Activated CD4-positive, CD25-positive, alpha-beta regulatory T cell treated with anti-CD3 and anti-CD28 coated beads, Interleukin-2, amount 50 U/mL, for 16 hours (primary cell): ENCODE data around the gene POMGNT1.

Experiments used
- DNase-seq: peaks from one replicate; pipeline ENCODE4 v3.0.0-alpha.2; 2020; ENCODE audit warnings: low read depth, low spot score

POMGNT1 gene

GRCh38 chr1:46183079-46183847, 15.0 kb downstream of the POMGNT1 start:
- no peak for DNase-seq

- no peak for DNase-seq
These were observed 16.6 kb downstream of the POMGNT1 start for GRCh38 chr1:46181343-46182260.

- DNase-seq = no peak
These were observed 18.1 kb downstream of the POMGNT1 start for GRCh38 chr1:46180082-46180616.

- DNase-seq = peak; percentile 42
These were observed 18.8 kb downstream of the POMGNT1 start for GRCh38 chr1:46179138-46180081.

GRCh38 chr1:46176211-46176865, 21.9 kb downstream of the POMGNT1 start, which contains the start of gene P3R3URF:
TSS of gene P3R3URF (minus strand) at chr1:46176488. CDS start at chr1:46176471, 17 bp downstream.
- DNase-seq = no peak

GRCh38 chr1:46175243-46175642, 23.0 kb downstream of the POMGNT1 start:
- no peak for DNase-seq

GRCh38 chr1:46174448-46175231, 23.6 kb downstream of the POMGNT1 start, which contains the start of gene TSPAN1:
TSS of gene TSPAN1 (plus strand) at chr1:46175087. CDS start at chr1:46181108, 6,021 bp downstream.
- no peak for DNase-seq

- DNase-seq = no peak
These were observed 24.8 kb downstream of the POMGNT1 start for GRCh38 chr1:46173361-46173856.

GRCh38 chr1:46172321-46172720, 25.9 kb downstream of the POMGNT1 start:
- DNase-seq = no peak

- DNase-seq = no peak
These were observed 26.4 kb downstream of the POMGNT1 start for GRCh38 chr1:46171871-46172270.

- DNase-seq = no peak
These were observed 26.9 kb downstream of the POMGNT1 start for GRCh38 chr1:46171351-46171750.

GRCh38 chr1:46169811-46170454, 28.3 kb downstream of the POMGNT1 start:
- DNase-seq = no peak

GRCh38 chr1:46168477-46168876, 29.8 kb downstream of the POMGNT1 start:
- DNase-seq = no peak

- no peak for DNase-seq
These were observed 31.4 kb downstream of the POMGNT1 start for GRCh38 chr1:46166521-46167462.

- no peak for DNase-seq
These were observed 38.0 kb downstream of the POMGNT1 start for GRCh38 chr1:46160212-46160611.

- DNase-seq = no peak
These were observed 38.7 kb downstream of the POMGNT1 start for GRCh38 chr1:46159516-46159915.

GRCh38 chr1:46158312-46159281, 39.6 kb downstream of the POMGNT1 start:
- no peak for DNase-seq
